Skeletal muscle satellite cell (primary cell): ENCODE results near the gene LINC00632. TPM values are rescaled to one million over a fixed set of nuclear protein-coding genes. Genes with fewer than 3 reads are reported as not detected.
"Not testable (repeated sequence)": the region's sequence is repeated elsewhere in the genome, so short reads cannot be mapped to it uniquely, and the experiment has no call there.

Experiments
- H3K27me3 ChIP-seq: 2 replicates; pipeline ENCODE4 v1.7.0; 2013; ENCODE audit warnings: low read length; ENCODE audit not compliant: control insufficient read depth, insufficient read depth
- H3K36me3 ChIP-seq: 2 replicates; pipeline ENCODE4 v1.7.0; 2013; ENCODE audit warnings: mild to moderate bottlenecking, control low read depth, low read length; ENCODE audit not compliant: insufficient read depth
- H3K4me1 ChIP-seq: 2 replicates; pipeline ENCODE4 v1.7.0; 2013; ENCODE audit warnings: low read length; ENCODE audit not compliant: control insufficient read depth, insufficient read depth
- H3K4me2 ChIP-seq: 2 replicates; pipeline ENCODE4 v1.7.0; 2013; ENCODE audit warnings: mild to moderate bottlenecking, low read length
- H3K4me3 ChIP-seq: 2 replicates; pipeline ENCODE4 v1.7.0; 2013; ENCODE audit warnings: low read length
- H3K9ac ChIP-seq: 2 replicates; pipeline ENCODE4 v1.7.0; 2013; ENCODE audit warnings: mild to moderate bottlenecking, low read depth, low read length, moderate library complexity
- H3K9me3 ChIP-seq: replicated peaks from 2 replicates; pipeline ENCODE4 v1.7.0; 2013; ENCODE audit warnings: mild to moderate bottlenecking, control low read depth, low read length
- total RNA-seq: library from RNA; depleted of rRNA; stranded (reverse); fragments of >200 nt; gene quantifications from 2 replicates; pipeline ENCODE4 v1.2.3, GENCODE V29; 2012; rRNA removed

The LINC00632 gene
- total RNA-seq, result 7.4 and 9.9 TPM in 2 replicates

GRCh38 chrX:140709421-140709846, at the start of gene LINC00632:
Gene LINC00632, plus strand, starts transcription at chrX:140709759.
- no peaks in the 10 kb centered on the region for H3K36me3 ChIP-seq
- no peaks in the 10 kb centered on the region for H3K9me3 ChIP-seq
- H3K9ac ChIP-seq, result no peak within 1 kb of the TSS
- H3K4me3 ChIP-seq, result no peak within 1 kb of the TSS
- H3K4me1 ChIP-seq, result no peaks in the 10 kb centered on the region
- H3K4me2 ChIP-seq, result no peak within 1 kb of the TSS
- H3K27me3 ChIP-seq, result no peaks in the 10 kb centered on the region

GRCh38 chrX:140661643-140662042, 47.9 kb upstream of the LINC00632 start:
- Histone ChIP-seq H3K4me3 (no peak overlapping the region), H3K4me2 (no peak overlapping the region)

GRCh38 chrX:140664939-140665338, 44.6 kb upstream of the LINC00632 start:
- no peaks in the 10 kb centered on the region for H3K9me3 ChIP-seq
- H3K27me3 ChIP-seq, result peaks cover 2% of the 10 kb centered on the region
- no peak overlapping the region for H3K9ac ChIP-seq
- H3K4me2 ChIP-seq, result no peak overlapping the region
- H3K4me3 ChIP-seq, result no peak overlapping the region
- no peaks in the 10 kb centered on the region for H3K4me1 ChIP-seq
- no peaks in the 10 kb centered on the region for H3K36me3 ChIP-seq

More at GRCh38 chrX:140661643-140662042, 47.9 kb upstream of the LINC00632 start:
- H3K4me1 ChIP-seq, result no peaks in the 10 kb centered on the region
- peaks cover 3% of the 10 kb centered on the region for H3K27me3 ChIP-seq
- H3K9ac ChIP-seq, result no peak overlapping the region
- H3K36me3 ChIP-seq, result no peaks in the 10 kb centered on the region
- no peaks in the 10 kb centered on the region for H3K9me3 ChIP-seq

- Histone ChIP-seq H3K9ac (no peak overlapping the region), H3K36me3 (no peaks in the 10 kb centered on the region), H3K9me3 (no peaks in the 10 kb centered on the region), H3K4me2 (no peak overlapping the region), H3K4me1 (no peaks in the 10 kb centered on the region), H3K4me3 (no peak overlapping the region), H3K27me3 (no peaks in the 10 kb centered on the region)
Observed at GRCh38 chrX:140672840-140673731, 36.5 kb upstream of the LINC00632 start.

- H3K4me3 ChIP-seq, result no peak overlapping the region
- no peaks in the 10 kb centered on the region for H3K9me3 ChIP-seq
- H3K9ac ChIP-seq, result no peak overlapping the region
- no peaks in the 10 kb centered on the region for H3K4me1 ChIP-seq
- no peak overlapping the region for H3K4me2 ChIP-seq
- no peaks in the 10 kb centered on the region for H3K27me3 ChIP-seq
- H3K36me3 ChIP-seq, result no peaks in the 10 kb centered on the region
Observed at GRCh38 chrX:140687706-140688105, 21.9 kb upstream of the LINC00632 start.

GRCh38 chrX:140691596-140691995, 18.0 kb upstream of the LINC00632 start:
- H3K27me3 ChIP-seq, H3K4me1 ChIP-seq, H3K36me3 ChIP-seq, H3K9me3 ChIP-seq, H3K4me2 ChIP-seq, H3K9ac ChIP-seq, H3K4me3 ChIP-seq: not testable (repeated sequence)

- Histone ChIP-seq H3K4me3 (no peak overlapping the region), H3K9me3 (no peaks in the 10 kb centered on the region), H3K9ac (no peak overlapping the region), H3K27me3 (no peaks in the 10 kb centered on the region), H3K36me3 (no peaks in the 10 kb centered on the region), H3K4me1 (no peaks in the 10 kb centered on the region), H3K4me2 (no peak overlapping the region)
Observed at GRCh38 chrX:140697618-140698017, 11.9 kb upstream of the LINC00632 start.

- Histone ChIP-seq H3K9me3 (no peaks in the 10 kb centered on the region), H3K4me2 (no peak overlapping the region), H3K36me3 (no peaks in the 10 kb centered on the region), H3K27me3 (no peaks in the 10 kb centered on the region), H3K4me3 (no peak overlapping the region), H3K4me1 (no peaks in the 10 kb centered on the region), H3K9ac (no peak overlapping the region)
Observed at GRCh38 chrX:140701480-140701879, 8.1 kb upstream of the LINC00632 start.

- Histone ChIP-seq H3K4me3 (no peak overlapping the region), H3K4me2 (no peak overlapping the region), H3K27me3 (no peaks in the 10 kb centered on the region), H3K4me1 (no peaks in the 10 kb centered on the region), H3K9me3 (no peaks in the 10 kb centered on the region), H3K9ac (no peak overlapping the region), H3K36me3 (no peaks in the 10 kb centered on the region)
Observed at GRCh38 chrX:140710710-140711109, 1.2 kb downstream of the LINC00632 start.

GRCh38 chrX:140711894-140712293, 2.3 kb downstream of the LINC00632 start:
- no peaks in the 10 kb centered on the region for H3K27me3 ChIP-seq
- no peak overlapping the region for H3K9ac ChIP-seq
- H3K4me1 ChIP-seq, result no peaks in the 10 kb centered on the region
- no peak overlapping the region for H3K4me2 ChIP-seq
- H3K36me3 ChIP-seq, result no peaks in the 10 kb centered on the region
- H3K4me3 ChIP-seq, result no peak overlapping the region
- H3K9me3 ChIP-seq, result no peaks in the 10 kb centered on the region

- Histone ChIP-seq H3K36me3 (no peaks in the 10 kb centered on the region), H3K4me2 (peak overlapping the region; percentile 35), H3K4me1 (no peaks in the 10 kb centered on the region), H3K9ac (no peak overlapping the region), H3K27me3 (no peaks in the 10 kb centered on the region), H3K9me3 (no peaks in the 10 kb centered on the region), H3K4me3 (no peak overlapping the region)
Observed at GRCh38 chrX:140712413-140713173, 3.0 kb downstream of the LINC00632 start.
